GM13977 (cell line): ENCODE data around the gene CTNNA2.

Experiments used
- DNase-seq: peaks from one replicate; pipeline ENCODE4 v3.0.0; 2012; ENCODE audit warnings: low spot score
- CTCF ChIP-seq: IDR thresholded peaks from 2 replicates; pipeline ENCODE4 v1.5.1; 2012; ENCODE audit warnings: mild to moderate bottlenecking, control low read depth; ENCODE audit not compliant: insufficient read depth; ENCODE audit errors: extremely low read depth, missing control alignments
- in situ Hi-C: fragments of 300-500 bp; cut with MboI; formaldehyde crosslinking; loops from one replicate; pipeline ENCODE4 v1.12.0; 2022; ENCODE audit warnings: low sequenced_read_pairs, low pct_unique_long_range_greater_than_20kb, mixed read lengths, inconsistent platforms; ENCODE audit not compliant: unreplicated experiment

Gene CTNNA2

GRCh38 chr2:80546766-80547165 is 1033.9 kb downstream of the CTNNA2 start:
- no peak for TF ChIP-seq CTCF
- in situ Hi-C loops = no loop called here
- no peak for DNase-seq

- TF ChIP-seq CTCF = no peak
Observed at GRCh38 chr2:80547344-80547743, 1034.5 kb downstream of the CTNNA2 start.

GRCh38 chr2:80548469-80548868 is 1035.6 kb downstream of the CTNNA2 start:
- no peak for TF ChIP-seq CTCF
- in situ Hi-C loops = no loop called here
- no peak for DNase-seq

More at GRCh38 chr2:80547344-80547743, 1034.5 kb downstream of the CTNNA2 start:
- in situ Hi-C loops = no loop called here
- DNase-seq = no peak

- DNase-seq = no peak
- TF ChIP-seq CTCF = no peak
- in situ Hi-C loops = no loop called here
Observed at GRCh38 chr2:80549901-80550300, 1037.0 kb downstream of the CTNNA2 start.

GRCh38 chr2:80560326-80560725 is 1047.5 kb downstream of the CTNNA2 start:
- in situ Hi-C loops = no loop called here
- no peak for DNase-seq

GRCh38 chr2:80568011-80568410 is 1055.2 kb downstream of the CTNNA2 start:
- in situ Hi-C loops = no loop called here
- TF ChIP-seq CTCF = no peak
- DNase-seq = no peak

More at GRCh38 chr2:80560326-80560725, 1047.5 kb downstream of the CTNNA2 start:
- TF ChIP-seq CTCF = no peak

- no peak for TF ChIP-seq CTCF
- in situ Hi-C loops = no loop called here
- no peak for DNase-seq
Observed at GRCh38 chr2:80573167-80573566, 1060.3 kb downstream of the CTNNA2 start.
